Adrenal gland (tissue), 5 donors: ENCODE measurements around the gene DMXL1.

Experiments used
- POLR2A ChIP-seq, 2 donors: fragments of 450-650 bp; IDR thresholded peaks; one replicate each; pipeline ENCODE4 v1.6.1; 2017; ENCODE audit warnings: antibody characterized with exemption in 2 of 2, mild to moderate bottlenecking in 2 of 2, moderate library complexity in 1 of 2
- TF ChIP-seq, protein P1 (sequence below), 6 experiments: fragments of 450-650 bp in 4 of 6; fragments of 200-600 bp in 2 of 6; sonication (generic) in 1 of 6; IDR thresholded peaks; 1 replicate in 5 of 6; 2 replicates in 1 of 6; pipeline versions ENCODE4 v1.5.1 to v1.8.0; 2016 to 2021; ENCODE audit warnings: antibody characterized with exemption in 6 of 6, mild to moderate bottlenecking in 2 of 6, moderate library complexity in 1 of 6
- donor health status: DM: no; HTN: no; CAD: no.

GRCh38 chr5:119076080-119076479 lies 5.2 kb downstream of the DMXL1 start:
- TF ChIP-seq, protein P1, sequence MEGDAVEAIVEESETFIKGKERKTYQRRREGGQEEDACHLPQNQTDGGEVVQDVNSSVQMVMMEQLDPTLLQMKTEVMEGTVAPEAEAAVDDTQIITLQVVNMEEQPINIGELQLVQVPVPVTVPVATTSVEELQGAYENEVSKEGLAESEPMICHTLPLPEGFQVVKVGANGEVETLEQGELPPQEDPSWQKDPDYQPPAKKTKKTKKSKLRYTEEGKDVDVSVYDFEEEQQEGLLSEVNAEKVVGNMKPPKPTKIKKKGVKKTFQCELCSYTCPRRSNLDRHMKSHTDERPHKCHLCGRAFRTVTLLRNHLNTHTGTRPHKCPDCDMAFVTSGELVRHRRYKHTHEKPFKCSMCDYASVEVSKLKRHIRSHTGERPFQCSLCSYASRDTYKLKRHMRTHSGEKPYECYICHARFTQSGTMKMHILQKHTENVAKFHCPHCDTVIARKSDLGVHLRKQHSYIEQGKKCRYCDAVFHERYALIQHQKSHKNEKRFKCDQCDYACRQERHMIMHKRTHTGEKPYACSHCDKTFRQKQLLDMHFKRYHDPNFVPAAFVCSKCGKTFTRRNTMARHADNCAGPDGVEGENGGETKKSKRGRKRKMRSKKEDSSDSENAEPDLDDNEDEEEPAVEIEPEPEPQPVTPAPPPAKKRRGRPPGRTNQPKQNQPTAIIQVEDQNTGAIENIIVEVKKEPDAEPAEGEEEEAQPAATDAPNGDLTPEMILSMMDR (IDR thresholded peaks at IDR 0.05): no peak
- TF ChIP-seq POLR2A (IDR thresholded peaks at IDR 0.05): no peak
